ENCODE data around the gene ZNF385B. TPM values are rescaled to one million over a fixed set of nuclear protein-coding genes. Genes with fewer than 3 reads are reported as not detected.

Gene ZNF385B
- total RNA-seq, 4 donors from 2014 or later: 2.2 to 5.0 (median 4.0) TPM

DNA sequence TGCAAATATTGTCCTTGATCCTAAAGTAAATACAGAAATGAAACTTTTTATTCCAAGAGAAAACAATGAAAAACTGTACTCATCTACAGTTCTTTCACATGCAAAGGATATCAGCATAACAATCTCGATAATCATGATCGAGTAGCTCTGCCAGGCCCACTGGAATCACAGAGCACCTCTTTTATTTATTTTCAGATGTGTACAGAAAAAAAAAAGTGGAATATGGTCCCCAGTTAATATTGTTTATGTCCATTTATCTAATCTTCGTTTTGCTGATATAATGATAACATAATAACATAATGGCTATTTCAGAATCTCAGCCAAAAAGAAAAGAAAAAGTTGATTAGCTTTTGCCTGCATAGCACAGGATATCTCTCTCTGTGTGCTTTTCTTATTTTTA, 6.5 kb downstream of the ZNF385B start:
- no peak overlapping the region for H3K27ac ChIP-seq (replicated peaks in 1 of 4)
- no peaks in the 10 kb centered on the region for H3K27me3 ChIP-seq
- 68% methylated on average over 3 of the region's 3 CpGs for WGBS
- H3K36me3 ChIP-seq: no peaks in the 10 kb centered on the region
- intact Hi-C loops (cut with DNase I): no loop called here
- H3K4me1 ChIP-seq: peaks cover 0 to 21% (median 11%) of the 10 kb centered on the region in 4 donors
- no peak for DNase-seq (ENCODE audit: extremely low spot score)
- no peak overlapping the region for H3K4me3 ChIP-seq
- H3K9me3 ChIP-seq: no peaks in the 10 kb centered on the region
- TF ChIP-seq POLR2AphosphoS5 (IDR thresholded peaks at IDR 0.05): no peak
- no peak for TF ChIP-seq CTCF (IDR thresholded peaks at IDR 0.05)
- no peak for TF ChIP-seq POLR2A (IDR thresholded peaks at IDR 0.05; ENCODE audit: low read depth)
- no peak for TF ChIP-seq EP300 (IDR thresholded peaks at IDR 0.05)

DNA sequence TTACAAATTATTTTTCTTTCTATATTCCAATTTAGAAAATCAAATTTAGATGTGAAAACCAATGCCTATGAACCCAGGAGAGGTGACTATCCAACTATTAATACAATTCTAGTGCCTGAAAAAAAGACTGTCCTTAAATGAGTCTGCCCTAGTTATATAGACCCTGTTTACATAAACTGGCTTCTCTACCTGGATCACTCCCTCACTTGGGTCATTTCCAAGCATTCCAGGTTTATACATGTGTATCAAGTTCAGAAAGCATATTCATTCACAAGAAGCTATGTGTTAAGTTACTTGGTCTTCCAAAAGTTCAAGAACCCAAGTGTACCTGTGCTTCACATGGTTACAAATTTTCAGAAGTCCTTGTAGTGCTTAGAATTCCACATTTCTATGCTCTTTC, 8.3 kb downstream of the ZNF385B start:
- DNase-seq (ENCODE audit: extremely low spot score): no peak
- H3K4me3 ChIP-seq: no peak overlapping the region
- peaks cover 0 to 18% (median 6%) of the 10 kb centered on the region in 4 donors for H3K4me1 ChIP-seq
- H3K27me3 ChIP-seq: no peaks in the 10 kb centered on the region
- no peaks in the 10 kb centered on the region for H3K36me3 ChIP-seq
- H3K9me3 ChIP-seq: no peaks in the 10 kb centered on the region
- TF ChIP-seq CTCF (IDR thresholded peaks at IDR 0.05): no peak
- no peak for TF ChIP-seq POLR2AphosphoS5 (IDR thresholded peaks at IDR 0.05)
- TF ChIP-seq EP300 (IDR thresholded peaks at IDR 0.05): no peak
- TF ChIP-seq POLR2A (IDR thresholded peaks at IDR 0.05; ENCODE audit: low read depth): no peak
- intact Hi-C loops (cut with DNase I): no loop called here
- H3K27ac ChIP-seq (replicated peaks in 1 of 4): no peak overlapping the region

GRCh38 chr2:179850188-179850587, 11.2 kb downstream of the ZNF385B start:
- Histone ChIP-seq H3K27ac (replicated peaks in 1 of 4) (no peak overlapping the region), H3K9me3 (no peaks in the 10 kb centered on the region), H3K27me3 (no peaks in the 10 kb centered on the region), H3K4me3 (no peak overlapping the region), H3K4me1 (peaks cover 0 to 8% (median 0%) of the 10 kb centered on the region in 4 donors), H3K36me3 (no peaks in the 10 kb centered on the region)
- intact Hi-C loops (cut with DNase I): no loop called here
- TF ChIP-seq POLR2AphosphoS5 (IDR thresholded peaks at IDR 0.05) (no peak), CTCF (IDR thresholded peaks at IDR 0.05) (peak in 2 of 3 experiments; percentile 12 to 14)
- 67% methylated on average over 1 of the region's 1 CpG for WGBS
- no peak for DNase-seq (ENCODE audit: extremely low spot score)

DNA sequence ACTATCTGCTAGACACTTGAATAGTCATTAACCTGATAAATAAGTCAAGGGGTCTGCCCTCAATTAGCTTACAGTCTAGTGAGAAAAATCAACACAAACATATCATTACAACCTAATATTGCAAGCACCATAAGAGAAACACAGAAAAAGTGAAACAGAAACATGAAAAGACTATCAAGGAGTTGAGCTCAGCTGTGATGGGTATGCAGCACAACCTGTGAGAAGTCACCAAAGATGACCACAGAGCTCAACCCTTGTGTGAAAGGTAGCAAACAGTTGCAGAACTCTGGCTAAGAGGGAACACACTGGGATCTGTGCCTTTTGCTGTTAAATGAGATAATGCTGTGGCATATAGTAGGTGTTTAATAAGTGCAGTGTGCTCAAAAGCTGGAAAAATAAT, 11.7 kb downstream of the ZNF385B start:
- H3K27me3 ChIP-seq: no peaks in the 10 kb centered on the region
- peaks cover 0 to 5% (median 0%) of the 10 kb centered on the region in 4 donors for H3K4me1 ChIP-seq
- TF ChIP-seq POLR2AphosphoS5 (IDR thresholded peaks at IDR 0.05): no peak
- no peak for TF ChIP-seq CTCF (IDR thresholded peaks at IDR 0.05)
- TF ChIP-seq EP300 (IDR thresholded peaks at IDR 0.05): no peak
- TF ChIP-seq POLR2A (IDR thresholded peaks at IDR 0.05; ENCODE audit: low read depth): no peak
- intact Hi-C loops (cut with DNase I): no loop called here
- no peaks in the 10 kb centered on the region for H3K36me3 ChIP-seq
- H3K9me3 ChIP-seq: no peaks in the 10 kb centered on the region
- no peak for DNase-seq (ENCODE audit: extremely low spot score)
- H3K4me3 ChIP-seq: no peak overlapping the region
- H3K27ac ChIP-seq (replicated peaks in 1 of 4): no peak overlapping the region

GRCh38 chr2:179843541-179843940, 17.9 kb downstream of the ZNF385B start:
- no peak overlapping the region for H3K27ac ChIP-seq (replicated peaks in 1 of 4)
- no peak for TF ChIP-seq POLR2A (IDR thresholded peaks at IDR 0.05; ENCODE audit: low read depth)
- TF ChIP-seq POLR2AphosphoS5 (IDR thresholded peaks at IDR 0.05): no peak
- no peak for TF ChIP-seq CTCF (IDR thresholded peaks at IDR 0.05)
- no peak for TF ChIP-seq EP300 (IDR thresholded peaks at IDR 0.05)

More at GRCh38 chr2:179843541-179843940, 17.9 kb downstream of the ZNF385B start:
- Histone ChIP-seq H3K36me3 (no peaks in the 10 kb centered on the region), H3K4me1 (peaks cover 0 to 15% (median 11%) of the 10 kb centered on the region in 4 donors), H3K27me3 (no peaks in the 10 kb centered on the region), H3K4me3 (no peak overlapping the region), H3K9me3 (no peaks in the 10 kb centered on the region)
- DNase-seq (ENCODE audit: extremely low spot score): no peak
- intact Hi-C loops (cut with DNase I): no loop called here

Data from esophagus muscularis mucosa (tissue), 4 donors.